Activated CD8-positive, alpha-beta memory T cell treated with anti-CD3 and anti-CD28 coated beads, Interleukin-2, amount 50 U/mL, for 48 hours (primary cell): ENCODE results near the gene ADNP.

ENCODE experiments used
- DNase-seq: peaks from one replicate; pipeline ENCODE4 v3.0.0-alpha.2; 2020

ADNP gene

GRCh38 chr20:50845566-50846215 lies 85.5 kb downstream of the ADNP start:
- no peak for DNase-seq

DNA sequence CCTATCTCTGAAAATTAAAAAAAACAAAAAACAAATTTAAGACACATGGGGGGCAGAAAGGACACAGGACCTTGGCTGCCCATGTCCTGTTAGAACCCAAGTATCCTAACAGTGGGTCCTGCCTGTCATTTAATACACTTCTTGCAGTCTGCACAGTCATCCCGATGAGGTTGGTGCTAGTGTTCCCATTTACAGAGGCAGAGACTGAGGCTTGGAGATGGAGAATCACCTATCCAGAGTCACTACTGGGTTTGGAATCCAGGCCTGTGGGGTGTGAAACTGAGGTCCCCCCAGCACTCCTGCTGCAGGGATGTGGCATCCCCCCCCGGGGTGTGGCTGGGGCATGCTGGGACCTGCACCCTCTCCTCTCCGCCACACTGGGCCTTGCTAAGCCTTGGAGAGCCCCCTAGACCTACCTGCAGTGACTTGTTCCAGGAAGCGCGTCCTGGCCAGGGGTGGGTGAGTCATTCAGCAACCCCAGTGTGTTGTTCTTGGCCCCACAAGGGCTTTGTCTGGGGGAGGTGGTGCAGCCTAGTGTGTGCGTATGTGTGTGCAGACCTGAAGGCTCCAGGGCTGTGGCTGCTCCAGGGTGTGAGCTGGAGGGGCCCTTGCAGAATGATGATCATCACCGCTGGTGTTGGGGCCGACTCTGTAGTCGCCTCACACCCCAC lies 86.7 kb downstream of the ADNP start:
- peak; percentile 81 for DNase-seq

GRCh38 chr20:50843331-50844276 lies 87.6 kb downstream of the ADNP start:
- no peak for DNase-seq

- DNase-seq: no peak
Measured at GRCh38 chr20:50842821-50843220, 88.4 kb downstream of the ADNP start.
